HL-60 (cell line): ENCODE data around the gene TEX22.

ENCODE experiments used
- POLR2AphosphoS5 ChIP-seq: IDR thresholded peaks from 2 replicates; pipeline ENCODE4 v1.6.1; 2012; ENCODE audit warnings: low read depth
- TF ChIP-seq, protein P1 (sequence below): IDR thresholded peaks from one replicate; pipeline ENCODE4 v1.5.1; 2011; ENCODE audit warnings: low read length, control low read depth, inconsistent platforms; ENCODE audit not compliant: insufficient read depth

DNA sequence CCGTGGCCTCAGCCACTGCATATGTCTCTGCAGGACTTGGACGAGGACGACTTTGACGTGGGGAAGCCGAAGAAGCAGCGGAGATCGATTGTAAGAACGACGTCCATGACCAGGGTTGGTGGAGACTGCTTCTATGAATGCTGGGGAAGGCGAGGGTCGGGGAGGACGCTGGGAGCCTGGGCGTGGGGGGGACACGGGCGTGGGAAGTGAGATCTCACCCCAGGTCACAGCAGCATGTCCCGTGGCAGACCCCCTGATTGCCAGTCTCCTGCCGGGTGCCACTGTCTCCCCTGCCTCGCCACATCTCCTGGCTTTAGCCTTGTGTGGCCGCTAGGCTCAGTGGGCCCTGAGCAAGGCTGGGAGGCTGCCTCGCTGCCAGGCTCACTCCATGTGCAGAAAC, 29.9 kb upstream of the TEX22 start:
- TF ChIP-seq, protein P1, sequence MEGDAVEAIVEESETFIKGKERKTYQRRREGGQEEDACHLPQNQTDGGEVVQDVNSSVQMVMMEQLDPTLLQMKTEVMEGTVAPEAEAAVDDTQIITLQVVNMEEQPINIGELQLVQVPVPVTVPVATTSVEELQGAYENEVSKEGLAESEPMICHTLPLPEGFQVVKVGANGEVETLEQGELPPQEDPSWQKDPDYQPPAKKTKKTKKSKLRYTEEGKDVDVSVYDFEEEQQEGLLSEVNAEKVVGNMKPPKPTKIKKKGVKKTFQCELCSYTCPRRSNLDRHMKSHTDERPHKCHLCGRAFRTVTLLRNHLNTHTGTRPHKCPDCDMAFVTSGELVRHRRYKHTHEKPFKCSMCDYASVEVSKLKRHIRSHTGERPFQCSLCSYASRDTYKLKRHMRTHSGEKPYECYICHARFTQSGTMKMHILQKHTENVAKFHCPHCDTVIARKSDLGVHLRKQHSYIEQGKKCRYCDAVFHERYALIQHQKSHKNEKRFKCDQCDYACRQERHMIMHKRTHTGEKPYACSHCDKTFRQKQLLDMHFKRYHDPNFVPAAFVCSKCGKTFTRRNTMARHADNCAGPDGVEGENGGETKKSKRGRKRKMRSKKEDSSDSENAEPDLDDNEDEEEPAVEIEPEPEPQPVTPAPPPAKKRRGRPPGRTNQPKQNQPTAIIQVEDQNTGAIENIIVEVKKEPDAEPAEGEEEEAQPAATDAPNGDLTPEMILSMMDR = no peak
- no peak for TF ChIP-seq POLR2AphosphoS5
